ENCODE measurements around the gene SEC14L1. TPM values are rescaled to one million over a fixed set of nuclear protein-coding genes. Genes with fewer than 3 reads are reported as not detected.
"Not testable (repeated sequence)": the region's sequence is repeated elsewhere in the genome, so short reads cannot be mapped to it uniquely, and the experiment has no call there.

SEC14L1 gene
- total RNA-seq, 1 experiment from 2014 or later, result 78.6 TPM

DNA sequence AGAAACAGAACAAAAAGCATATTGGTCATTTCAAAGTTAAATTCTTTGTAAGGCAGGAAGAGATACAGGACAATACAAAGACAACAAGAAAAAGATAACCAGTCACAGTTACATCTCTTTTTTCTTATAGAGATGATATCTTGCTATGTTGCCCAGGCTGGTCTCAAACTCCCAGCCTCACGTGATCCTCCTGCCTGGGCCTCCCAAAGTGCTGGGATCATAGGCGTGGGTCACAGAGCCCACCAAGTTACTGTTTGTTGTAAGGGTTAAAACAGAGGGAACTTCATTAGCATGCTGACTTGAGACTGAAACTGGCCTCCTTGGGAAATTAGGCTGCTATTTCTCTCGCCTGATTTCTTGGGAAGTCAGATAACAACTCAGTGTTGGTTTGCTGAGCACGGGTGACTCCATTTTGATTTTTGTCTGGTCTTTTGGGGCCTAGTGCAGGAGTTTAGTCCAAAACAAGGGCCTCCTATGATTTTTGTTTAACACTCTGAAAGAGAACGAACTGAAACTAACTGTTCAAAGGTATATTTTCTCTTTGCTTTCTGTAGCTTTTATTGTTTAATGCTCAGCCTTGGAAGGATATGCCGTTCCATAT is 31.5 kb upstream of the SEC14L1 start:
- intact Hi-C loops (cut with micrococcal nuclease; ENCODE audit: unreplicated experiment), result no loop called here
- ChIA-PET POLR2A (ENCODE audit: low non-redundant PET) (no interaction called here), CTCF (interaction anchor here (0.7 kb wide), 1 partner anchor 433 kb away, joined by 8 read pairs; no protein-coding TSS in a partner anchor)
- no TSS peak for BruUV-seq (replicated peaks)
- Histone ChIP-seq H3K4me1 (ENCODE audit: insufficient read depth, low read length, poor library complexity, severe bottlenecking) (peaks cover 15% of the 10 kb centered on the region), H3K4me3 (ENCODE audit: low read depth, low read length, poor library complexity, severe bottlenecking) (no peak overlapping the region), H3K27ac (ENCODE audit: low read depth, low read length, poor library complexity, severe bottlenecking) (peak overlapping the region; percentile 63), H3K36me3 (ENCODE audit: insufficient read depth, low read length, poor library complexity, severe bottlenecking) (no peaks in the 10 kb centered on the region), H3K9me3 (ENCODE audit: low read depth, low read length, poor library complexity, severe bottlenecking) (no peaks in the 10 kb centered on the region), H3K27me3 (replicated peaks; ENCODE audit: insufficient read depth, low read depth, low read length, poor library complexity) (no peaks in the 10 kb centered on the region)
- TF ChIP-seq, protein P1, sequence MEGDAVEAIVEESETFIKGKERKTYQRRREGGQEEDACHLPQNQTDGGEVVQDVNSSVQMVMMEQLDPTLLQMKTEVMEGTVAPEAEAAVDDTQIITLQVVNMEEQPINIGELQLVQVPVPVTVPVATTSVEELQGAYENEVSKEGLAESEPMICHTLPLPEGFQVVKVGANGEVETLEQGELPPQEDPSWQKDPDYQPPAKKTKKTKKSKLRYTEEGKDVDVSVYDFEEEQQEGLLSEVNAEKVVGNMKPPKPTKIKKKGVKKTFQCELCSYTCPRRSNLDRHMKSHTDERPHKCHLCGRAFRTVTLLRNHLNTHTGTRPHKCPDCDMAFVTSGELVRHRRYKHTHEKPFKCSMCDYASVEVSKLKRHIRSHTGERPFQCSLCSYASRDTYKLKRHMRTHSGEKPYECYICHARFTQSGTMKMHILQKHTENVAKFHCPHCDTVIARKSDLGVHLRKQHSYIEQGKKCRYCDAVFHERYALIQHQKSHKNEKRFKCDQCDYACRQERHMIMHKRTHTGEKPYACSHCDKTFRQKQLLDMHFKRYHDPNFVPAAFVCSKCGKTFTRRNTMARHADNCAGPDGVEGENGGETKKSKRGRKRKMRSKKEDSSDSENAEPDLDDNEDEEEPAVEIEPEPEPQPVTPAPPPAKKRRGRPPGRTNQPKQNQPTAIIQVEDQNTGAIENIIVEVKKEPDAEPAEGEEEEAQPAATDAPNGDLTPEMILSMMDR (conservative IDR thresholded peaks at IDR 0.05; ENCODE audit: low read depth, low read length), result no peak
- no peak for TF ChIP-seq EZH2 (IDR thresholded peaks at IDR 0.05; ENCODE audit: borderline replicate concordance, low read depth, low read length, poor library complexity, severe bottlenecking)
- no peak for DNase-seq (ENCODE audit: low spot score)

DNA sequence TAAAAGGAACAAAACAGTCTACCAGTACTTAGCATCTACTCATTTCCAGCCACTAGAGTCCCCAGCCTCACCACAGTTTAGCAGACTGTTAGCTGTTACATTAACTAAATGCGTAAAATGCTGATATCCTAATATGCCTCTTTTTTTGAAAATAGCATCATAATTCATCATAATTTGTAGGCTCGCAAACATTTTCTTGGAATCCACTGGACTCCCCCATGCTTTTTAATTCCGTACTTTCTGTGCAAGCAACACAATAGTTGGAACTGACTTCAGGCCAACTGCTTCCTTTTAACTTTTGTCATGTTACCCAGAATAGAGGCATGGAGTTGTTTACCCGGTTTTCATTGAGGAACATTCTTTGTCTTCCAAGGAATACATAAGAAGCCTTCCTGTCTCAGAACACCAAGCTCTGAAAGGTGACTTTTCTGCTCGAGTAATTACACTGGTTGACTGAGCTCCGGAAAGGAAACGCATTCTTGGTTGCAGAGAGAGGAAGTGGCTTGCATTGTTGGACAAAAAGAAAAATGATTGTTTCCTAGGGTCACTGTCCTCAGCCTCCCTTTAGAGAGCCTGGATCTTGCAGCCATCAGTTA is 30.9 kb upstream of the SEC14L1 start:
- CTCF ChIA-PET, result no interaction called here

DNA sequence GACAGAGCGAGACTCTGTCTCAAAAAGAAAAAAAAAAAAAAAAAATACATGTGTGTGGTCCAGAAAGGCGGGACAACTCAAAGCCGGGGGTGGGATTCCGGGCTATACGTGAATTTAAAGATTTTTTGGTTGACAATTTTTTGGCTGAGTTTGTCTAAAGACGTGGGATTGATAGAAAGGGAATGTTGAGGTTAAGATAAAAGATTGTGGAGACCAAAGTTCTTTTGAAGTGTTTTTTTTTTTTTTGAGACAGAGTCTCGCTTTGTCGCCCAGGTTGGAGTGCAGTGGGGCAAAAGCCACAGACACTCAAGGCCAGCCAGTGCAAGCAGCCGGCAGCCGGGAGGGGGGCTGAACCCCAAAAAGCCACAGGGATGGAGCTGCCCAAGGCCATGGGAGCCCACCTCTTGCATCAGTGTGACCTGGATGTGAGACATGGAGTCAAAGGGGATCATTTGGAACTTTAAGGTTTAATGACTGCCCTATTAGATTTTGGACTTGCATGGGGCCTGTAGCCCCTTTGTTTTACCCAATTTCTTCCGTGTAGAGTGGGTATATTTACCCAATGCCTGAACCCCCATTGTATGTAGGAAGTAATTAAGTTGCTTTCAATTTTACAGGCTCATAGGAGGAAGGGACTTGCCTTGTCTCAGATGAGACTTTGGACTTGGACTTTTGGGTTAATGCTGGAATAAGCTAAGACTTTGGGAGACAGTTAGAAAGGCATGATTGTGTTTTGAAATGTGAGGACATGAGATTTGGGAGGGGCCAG is 29.4 kb upstream of the SEC14L1 start:
- CTCF ChIA-PET; BruUV-seq (replicated peaks); H3K27ac ChIP-seq (ENCODE audit: low read depth, low read length, poor library complexity, severe bottlenecking); H3K36me3 ChIP-seq (ENCODE audit: insufficient read depth, low read length, poor library complexity, severe bottlenecking); POLR2A ChIA-PET (ENCODE audit: low non-redundant PET); H3K9me3 ChIP-seq (ENCODE audit: low read depth, low read length, poor library complexity, severe bottlenecking); DNase-seq (ENCODE audit: low spot score); intact Hi-C loops (cut with micrococcal nuclease; ENCODE audit: unreplicated experiment); H3K27me3 ChIP-seq (replicated peaks; ENCODE audit: insufficient read depth, low read depth, low read length, poor library complexity); H3K4me3 ChIP-seq (ENCODE audit: low read depth, low read length, poor library complexity, severe bottlenecking): not testable (repeated sequence)
- peaks cover 15% of the 10 kb centered on the region for H3K4me1 ChIP-seq (ENCODE audit: insufficient read depth, low read length, poor library complexity, severe bottlenecking)

More for the DNA sequence above, 30.9 kb upstream of the SEC14L1 start:
- H3K36me3 ChIP-seq (ENCODE audit: insufficient read depth, low read length, poor library complexity, severe bottlenecking), result no peaks in the 10 kb centered on the region
- peak overlapping the region; percentile 63 for H3K27ac ChIP-seq (ENCODE audit: low read depth, low read length, poor library complexity, severe bottlenecking)
- peak; percentile 71 for DNase-seq (ENCODE audit: low spot score)
- H3K4me3 ChIP-seq (ENCODE audit: low read depth, low read length, poor library complexity, severe bottlenecking), result no peak overlapping the region
- no peaks in the 10 kb centered on the region for H3K9me3 ChIP-seq (ENCODE audit: low read depth, low read length, poor library complexity, severe bottlenecking)
- POLR2A ChIA-PET (ENCODE audit: low non-redundant PET), result no interaction called here
- H3K27me3 ChIP-seq (replicated peaks; ENCODE audit: insufficient read depth, low read depth, low read length, poor library complexity), result no peaks in the 10 kb centered on the region
- intact Hi-C loops (cut with micrococcal nuclease; ENCODE audit: unreplicated experiment), result no loop called here
- BruUV-seq (replicated peaks), result no TSS peak
- H3K4me1 ChIP-seq (ENCODE audit: insufficient read depth, low read length, poor library complexity, severe bottlenecking), result peaks cover 15% of the 10 kb centered on the region
- TF ChIP-seq, protein P1 (conservative IDR thresholded peaks at IDR 0.05; ENCODE audit: low read depth, low read length), result no peak
- no peak for TF ChIP-seq EZH2 (IDR thresholded peaks at IDR 0.05; ENCODE audit: borderline replicate concordance, low read depth, low read length, poor library complexity, severe bottlenecking)

Measured in A673 (cell line).